ENCODE data around the gene PNMA1. TPM values are rescaled to one million over a fixed set of nuclear protein-coding genes. Genes with fewer than 3 reads are reported as not detected.

PNMA1 gene
- total and polyA plus RNA-seq, 9 of the 15 experiments (the other 6 are each of a cell fraction or from before 2014, with no cell fraction given), result 1.7 to 26.4 (median 8.7) TPM

- TF ChIP-seq GABPA (tag; conservative IDR thresholded peaks at IDR 0.05; ENCODE audit: low read depth) (peak; percentile 56), SMARCC2 (IDR thresholded peaks at IDR 0.05; ENCODE audit: low read depth) (0 out of 2 replicates have a peak, but pooled peaks have one; percentile 36), GABPB1 (CRISPR knock-in tag; IDR thresholded peaks at IDR 0.05) (no peak), SP1 (CRISPR knock-in tag; IDR thresholded peaks at IDR 0.05) (peak; percentile 44; the same call in 1 of the 2 replicates), ZKSCAN1 (IDR thresholded peaks at IDR 0.05; ENCODE audit: low read depth, low read length) (0 out of 2 replicates have a peak, but pooled peaks have one; percentile 35), TBP (optimal IDR thresholded peaks at IDR 0.05; ENCODE audit: low read depth, low read length) (peak; percentile 28), TEAD2 (tag; IDR thresholded peaks at IDR 0.05) (no peak), ZNF347 (CRISPR knock-in tag; IDR thresholded peaks at IDR 0.05; ENCODE audit: low read depth) (no peak), ZNF184 (CRISPR knock-in tag; IDR thresholded peaks at IDR 0.05) (no peak), CREM (IDR thresholded peaks at IDR 0.05; ENCODE audit: low read depth) (peak; percentile 65), MYNN (IDR thresholded peaks at IDR 0.05) (0 out of 2 replicates have a peak, but pooled peaks have one; percentile 15), MYNN (CRISPR knock-in tag; IDR thresholded peaks at IDR 0.05) (no peak), ATF3 (IDR thresholded peaks at IDR 0.05) (0 out of 2 replicates have a peak, but pooled peaks have one; percentile 14), ATF3 (CRISPR knock-in tag; conservative IDR thresholded peaks at IDR 0.05) (no peak), ATF6 (CRISPR knock-in tag; IDR thresholded peaks at IDR 0.05) (no peak), ARID2 (IDR thresholded peaks at IDR 0.05) (peak; percentile 86), CTCF (IDR thresholded peaks at IDR 0.05 in 2 of 3, conservative IDR thresholded peaks at IDR 0.05 in 1 of 3; ENCODE audit: insufficient read depth in 2 of 3, low read depth in 1 of 3, low read length in 3 of 3) (peak; percentile 83 to 89 (median 85)), SMARCA4 (IDR thresholded peaks at IDR 0.05) (peak; percentile 60), FOSL1 (tag; conservative IDR thresholded peaks at IDR 0.05) (0 out of 2 replicates have a peak, but pooled peaks have one; percentile 27), NFIC (IDR thresholded peaks at IDR 0.05) (no peak), TCFL5 (CRISPR knock-in tag; conservative IDR thresholded peaks at IDR 0.05) (no peak), DEAF1 (CRISPR knock-in tag; IDR thresholded peaks at IDR 0.05) (peak; percentile 65), ATF1 (CRISPR knock-in tag; IDR thresholded peaks at IDR 0.05) (no peak), ATF1 (tag; IDR thresholded peaks at IDR 0.05) (0 out of 2 replicates have a peak, but pooled peaks have one; percentile 16)
Observed at GRCh38 chr14:73728717-73729330, 14.6 kb upstream of the PNMA1 start (continued).
